Right cardiac atrium (tissue), 5 donors: ENCODE measurements around the gene GPAM. TPM values are rescaled to one million over a fixed set of nuclear protein-coding genes. Genes with fewer than 3 reads are reported as not detected.
"Not testable (repeated sequence)": the region's sequence is repeated elsewhere in the genome, so short reads cannot be mapped to it uniquely, and the experiment has no call there.

ENCODE experiments used
- ATAC-seq, 2 donors: fragments of 200-7000 bp; cut with Tn5 transposase; one replicate each; pipeline versions ENCODE4 v1.8.0 to v1.9.1; 2020; ENCODE audit warnings: moderate library complexity in 2 of 2, mild to moderate bottlenecking in 1 of 2
- DNase-seq, 3 donors: peaks; one replicate each; pipeline ENCODE4 v3.0.0-alpha.2; 2020
- H3K27ac ChIP-seq: one replicate; pipeline ENCODE4 v1.5.1; 2013; ENCODE audit warnings: mild to moderate bottlenecking, low read length, control low read depth, moderate library complexity
- H3K27me3 ChIP-seq: one replicate; pipeline ENCODE4 v1.6.1; 2013; ENCODE audit not compliant: control insufficient read depth, insufficient read depth
- H3K4me1 ChIP-seq: one replicate; pipeline ENCODE4 v1.6.1; 2013; ENCODE audit warnings: low read length; ENCODE audit not compliant: control insufficient read depth, insufficient read depth
- H3K4me3 ChIP-seq: one replicate; pipeline ENCODE4 v1.5.1; 2013; ENCODE audit warnings: low read length, control low read depth
- H3K9me3 ChIP-seq: one replicate; pipeline ENCODE4 v1.6.1; 2013; ENCODE audit warnings: low read length; ENCODE audit not compliant: control insufficient read depth
- WGBS: extraction: QIAGEN DNeasy Blood & Tissue Kit; methylation state at CpG from one replicate; pipeline ENCODE4 v1.1.7; 2013; 5-methylcytosine and 5-hydroxymethylcytosine counted together
- intact Hi-C, 4 donors: fragments of 100-400 bp; cut with DNase I; formaldehyde crosslinking; loops; one replicate each; pipeline versions ENCODE4 v1.11.0 to v1.14.0; 2022 to 2023
- polyA plus RNA-seq: library from polyadenylated mRNA; stranded (reverse); fragments of 200-250 nt; gene quantifications from one replicate; pipeline ENCODE4 v1.2.3, GENCODE V29; 2013
- total RNA-seq, 4 donors: library from RNA; stranded (reverse); fragmentation: NEBNext Ultra II Directional; extraction: Animal tissue kit (Norgen Biotek cat#: 25700); gene quantifications; one replicate each; pipeline ENCODE4 v1.2.1, GENCODE V29; 2021
- donor health status: healthy with polysubstance abuse.
- donor health status: DM: no; HTN: yes; CAD: no.
- donor health status: DM: no; HTN: no; CAD: no.
- donor health status: DM: no; HTN: yes; CAD: no; lungs with severe emphysema.
- donor health status: DM: yes; HTN: yes; CAD: no.

Gene GPAM
- total and polyA plus RNA-seq, 5 donors: 15.1 to 31.1 (median 16.1) TPM

GRCh38 chr10:112132435-112132834 is 51.1 kb downstream of the GPAM start:
- DNase-seq (no peak), ATAC-seq (no peak)
- H3K4me3 ChIP-seq: no peak overlapping the region
- WGBS: 56% methylated on average over 4 of the region's 4 CpGs
- intact Hi-C loops: no loop called here
- no peak overlapping the region for H3K27ac ChIP-seq
- no peaks in the 10 kb centered on the region for H3K4me1 ChIP-seq
- H3K27me3 ChIP-seq: no peaks in the 10 kb centered on the region
- no peaks in the 10 kb centered on the region for H3K9me3 ChIP-seq

- Histone ChIP-seq H3K4me1 (no peaks in the 10 kb centered on the region), H3K27ac (no peak overlapping the region), H3K27me3 (no peaks in the 10 kb centered on the region), H3K4me3 (no peak overlapping the region), H3K9me3 (no peaks in the 10 kb centered on the region)
- 69% methylated on average over 3 of the region's 3 CpGs for whole genome bisulfite sequencing
- ATAC-seq: no peak
- intact Hi-C loops: no loop called here
- no peak for DNase-seq
Measured at GRCh38 chr10:112131996-112132395, 51.6 kb downstream of the GPAM start.

GRCh38 chr10:112131346-112131745 is 52.2 kb downstream of the GPAM start:
- ATAC-seq (no peak), DNase-seq (no peak)
- 64% methylated on average over 11 of the region's 11 CpGs for WGBS
- Histone ChIP-seq H3K27me3 (no peaks in the 10 kb centered on the region), H3K4me3 (no peak overlapping the region), H3K9me3 (no peaks in the 10 kb centered on the region), H3K4me1 (no peaks in the 10 kb centered on the region), H3K27ac (no peak overlapping the region)
- intact Hi-C loops: no loop called here

- WGBS: 89% methylated on average over 5 of the region's 5 CpGs
- no peak overlapping the region for H3K27ac ChIP-seq
- H3K9me3 ChIP-seq: no peaks in the 10 kb centered on the region
- no peaks in the 10 kb centered on the region for H3K27me3 ChIP-seq
- H3K4me1 ChIP-seq: no peaks in the 10 kb centered on the region
- intact Hi-C loops: no loop called here
- DNase-seq: no peak
- H3K4me3 ChIP-seq: no peak overlapping the region
- no peak for ATAC-seq
Measured at GRCh38 chr10:112126901-112127300, 56.7 kb downstream of the GPAM start.

- 88% methylated on average over 5 of the region's 5 CpGs for WGBS
- DNase-seq (no peak), ATAC-seq (no peak)
- Histone ChIP-seq H3K9me3 (no peaks in the 10 kb centered on the region), H3K4me3 (no peak overlapping the region), H3K27me3 (no peaks in the 10 kb centered on the region), H3K4me1 (no peaks in the 10 kb centered on the region), H3K27ac (no peak overlapping the region)
- intact Hi-C loops: no loop called here
Measured at GRCh38 chr10:112126172-112126571, 57.4 kb downstream of the GPAM start.

- Histone ChIP-seq H3K4me1 (no peaks in the 10 kb centered on the region), H3K4me3 (no peak overlapping the region), H3K9me3 (no peaks in the 10 kb centered on the region), H3K27me3 (no peaks in the 10 kb centered on the region), H3K27ac (no peak overlapping the region)
- 83% methylated on average over 3 of the region's 3 CpGs for WGBS
- DNase-seq: no peak
- intact Hi-C loops: no loop called here
- ATAC-seq: no peak
Measured at GRCh38 chr10:112124866-112125265, 58.7 kb downstream of the GPAM start.

- 52% methylated on average over 4 of the region's 4 CpGs for WGBS
- Histone ChIP-seq H3K27ac (no peak overlapping the region), H3K9me3 (no peaks in the 10 kb centered on the region), H3K27me3 (no peaks in the 10 kb centered on the region), H3K4me1 (no peaks in the 10 kb centered on the region), H3K4me3 (no peak overlapping the region)
- intact Hi-C loops: no loop called here
- no peak for DNase-seq
- ATAC-seq: no peak
Measured at GRCh38 chr10:112122827-112123226, 60.7 kb downstream of the GPAM start.

- Histone ChIP-seq H3K27ac (no peak overlapping the region), H3K4me3 (no peak overlapping the region), H3K27me3 (no peaks in the 10 kb centered on the region), H3K4me1 (no peaks in the 10 kb centered on the region), H3K9me3 (no peaks in the 10 kb centered on the region)
- no peak for ATAC-seq
- 77% methylated on average over 4 of the region's 4 CpGs for WGBS
- intact Hi-C loops: no loop called here
- DNase-seq: no peak
Measured at GRCh38 chr10:112120491-112120890, 63.1 kb downstream of the GPAM start.

GRCh38 chr10:112115781-112116385 is 67.7 kb downstream of the GPAM start:
- H3K4me3 ChIP-seq: no peak overlapping the region
- ATAC-seq: no peak
- H3K4me1 ChIP-seq: no peaks in the 10 kb centered on the region
- no peak overlapping the region for H3K27ac ChIP-seq
- intact Hi-C loops: no loop called here
- no peaks in the 10 kb centered on the region for H3K27me3 ChIP-seq
- no peaks in the 10 kb centered on the region for H3K9me3 ChIP-seq
- DNase-seq: no peak
- 59% methylated on average over 12 of the region's 12 CpGs for WGBS

GRCh38 chr10:112109779-112110178 is 73.8 kb downstream of the GPAM start:
- H3K27me3 ChIP-seq, DNase-seq, intact Hi-C loops, ATAC-seq, H3K27ac ChIP-seq, H3K4me3 ChIP-seq, H3K4me1 ChIP-seq, H3K9me3 ChIP-seq: not testable (repeated sequence)
- 80% methylated on average over 2 of the region's 2 CpGs for WGBS
